ENCODE measurements around the gene FBXL16. TPM values are rescaled to one million over a fixed set of nuclear protein-coding genes. Genes with fewer than 3 reads are reported as not detected.

Gene FBXL16
- total and polyA plus RNA-seq, 2 experiments from 2014 or later, result 0.29 to 0.54 TPM

- Histone ChIP-seq H4K20me1 (ENCODE audit: insufficient read depth) (no peaks in the 10 kb centered on the region), H3K27ac (no peak overlapping the region), H3K4me3 (no peak overlapping the region), H3K9me3 (ENCODE audit: low read depth) (no peaks in the 10 kb centered on the region), H3K9ac (no peak overlapping the region), H3K27me3 (replicated peaks; ENCODE audit: insufficient read depth) (no peaks in the 10 kb centered on the region), H3K79me2 (ENCODE audit: insufficient read depth) (no peaks in the 10 kb centered on the region), H3K4me1 (ENCODE audit: insufficient read depth) (no peaks in the 10 kb centered on the region), H3K4me2 (ENCODE audit: unreplicated experiment) (no peak overlapping the region), H3F3A (ENCODE audit: insufficient read depth) (no peaks in the 10 kb centered on the region), H3K9me2 (ENCODE audit: insufficient read depth) (no peaks in the 10 kb centered on the region), H2AFZ (no peak overlapping the region), H3K36me3 (ENCODE audit: low read depth) (no peaks in the 10 kb centered on the region)
- in situ Hi-C loops (cut with MboI), result no loop called here
- TF ChIP-seq EZH2phosphoT487 (IDR thresholded peaks at IDR 0.05; ENCODE audit: insufficient read depth, low read depth) (no peak), EZH2 (IDR thresholded peaks at IDR 0.05; ENCODE audit: insufficient read depth, poor library complexity, severe bottlenecking) (no peak)
- no peak for DNase-seq
- WGBS, 2 experiments (ENCODE audit: low coverage in 1 of 2, low lambda C conversion rate in 2 of 2, missing lambda C conversion rate in 2 of 2), result 79 to 95% methylated on average over 3 to 6 of the region's 6 CpGs
These were observed 45.5 kb downstream of the FBXL16 start for GRCh38 chr16:660132-660458.

GRCh38 chr16:659618-660017, 46.0 kb downstream of the FBXL16 start:
- WGBS, 2 experiments (ENCODE audit: low coverage in 1 of 2, low lambda C conversion rate in 2 of 2, missing lambda C conversion rate in 2 of 2), result 95 to 96% methylated on average over 13 to 14 of the region's 20 CpGs
- H2AFZ ChIP-seq, result no peak overlapping the region
- in situ Hi-C loops (cut with MboI), result no loop called here
- no peak for DNase-seq
- H3K9me3 ChIP-seq (ENCODE audit: low read depth), result no peaks in the 10 kb centered on the region
- H3K9me2 ChIP-seq (ENCODE audit: insufficient read depth), result no peaks in the 10 kb centered on the region
- H3K9ac ChIP-seq, result no peak overlapping the region
- H4K20me1 ChIP-seq (ENCODE audit: insufficient read depth), result no peaks in the 10 kb centered on the region
- H3K27ac ChIP-seq, result no peak overlapping the region
- no peaks in the 10 kb centered on the region for H3K79me2 ChIP-seq (ENCODE audit: insufficient read depth)
- no peaks in the 10 kb centered on the region for H3K36me3 ChIP-seq (ENCODE audit: low read depth)
- no peaks in the 10 kb centered on the region for H3K27me3 ChIP-seq (replicated peaks; ENCODE audit: insufficient read depth)
- H3F3A ChIP-seq (ENCODE audit: insufficient read depth), result no peaks in the 10 kb centered on the region
- H3K4me1 ChIP-seq (ENCODE audit: insufficient read depth), result no peaks in the 10 kb centered on the region
- no peak overlapping the region for H3K4me2 ChIP-seq (ENCODE audit: unreplicated experiment)
- TF ChIP-seq EZH2 (IDR thresholded peaks at IDR 0.05; ENCODE audit: insufficient read depth, poor library complexity, severe bottlenecking), result no peak
- no peak for TF ChIP-seq EZH2phosphoT487 (IDR thresholded peaks at IDR 0.05; ENCODE audit: insufficient read depth, low read depth)
- H3K4me3 ChIP-seq, result no peak overlapping the region

- no peak overlapping the region for H3K4me2 ChIP-seq (ENCODE audit: unreplicated experiment)
- no peaks in the 10 kb centered on the region for H3K27me3 ChIP-seq (replicated peaks; ENCODE audit: insufficient read depth)
- no peaks in the 10 kb centered on the region for H3F3A ChIP-seq (ENCODE audit: insufficient read depth)
- no peak for TF ChIP-seq EZH2 (IDR thresholded peaks at IDR 0.05; ENCODE audit: insufficient read depth, poor library complexity, severe bottlenecking)
- no peak for TF ChIP-seq EZH2phosphoT487 (IDR thresholded peaks at IDR 0.05; ENCODE audit: insufficient read depth, low read depth)
- H4K20me1 ChIP-seq (ENCODE audit: insufficient read depth), result no peaks in the 10 kb centered on the region
- WGBS, 2 experiments (ENCODE audit: low coverage in 1 of 2, low lambda C conversion rate in 2 of 2, missing lambda C conversion rate in 2 of 2), result 91 to 95% methylated on average over 27 to 35 of the region's 35 CpGs
- no peaks in the 10 kb centered on the region for H3K9me3 ChIP-seq (ENCODE audit: low read depth)
- no peaks in the 10 kb centered on the region for H3K36me3 ChIP-seq (ENCODE audit: low read depth)
- no peak overlapping the region for H2AFZ ChIP-seq
- DNase-seq, result no peak
- in situ Hi-C loops (cut with MboI), result no loop called here
- no peaks in the 10 kb centered on the region for H3K79me2 ChIP-seq (ENCODE audit: insufficient read depth)
- no peaks in the 10 kb centered on the region for H3K9me2 ChIP-seq (ENCODE audit: insufficient read depth)
- no peaks in the 10 kb centered on the region for H3K4me1 ChIP-seq (ENCODE audit: insufficient read depth)
- H3K9ac ChIP-seq, result no peak overlapping the region
- no peak overlapping the region for H3K4me3 ChIP-seq
- no peak overlapping the region for H3K27ac ChIP-seq
These were observed 46.7 kb downstream of the FBXL16 start for GRCh38 chr16:658679-659571.

GRCh38 chr16:657487-657886, 48.1 kb downstream of the FBXL16 start:
- Histone ChIP-seq H3K9me3 (ENCODE audit: low read depth) (no peaks in the 10 kb centered on the region), H3K9ac (no peak overlapping the region), H3K4me3 (no peak overlapping the region), H3F3A (ENCODE audit: insufficient read depth) (no peaks in the 10 kb centered on the region), H3K27ac (no peak overlapping the region), H2AFZ (no peak overlapping the region), H3K36me3 (ENCODE audit: low read depth) (no peaks in the 10 kb centered on the region), H3K4me2 (ENCODE audit: unreplicated experiment) (no peak overlapping the region), H4K20me1 (ENCODE audit: insufficient read depth) (no peaks in the 10 kb centered on the region), H3K4me1 (ENCODE audit: insufficient read depth) (no peaks in the 10 kb centered on the region), H3K27me3 (replicated peaks; ENCODE audit: insufficient read depth) (no peaks in the 10 kb centered on the region), H3K9me2 (ENCODE audit: insufficient read depth) (no peaks in the 10 kb centered on the region), H3K79me2 (ENCODE audit: insufficient read depth) (no peaks in the 10 kb centered on the region)
- TF ChIP-seq EZH2 (IDR thresholded peaks at IDR 0.05; ENCODE audit: insufficient read depth, poor library complexity, severe bottlenecking) (no peak), EZH2phosphoT487 (IDR thresholded peaks at IDR 0.05; ENCODE audit: insufficient read depth, low read depth) (no peak)
- in situ Hi-C loops (cut with MboI), result no loop called here
- 89 to 94% methylated on average over 9 to 22 of the region's 22 CpGs for WGBS, 2 experiments (ENCODE audit: low coverage in 1 of 2, low lambda C conversion rate in 2 of 2, missing lambda C conversion rate in 2 of 2)
- no peak for DNase-seq

All from GM23248 (cell line).